Measurements from ENCODE around the gene ALDH18A1.

Gene ALDH18A1

GRCh38 chr10:95558593-95559320 is 97.8 kb downstream of the ALDH18A1 start:
- DNase-seq (ENCODE audit: low read depth, low spot score) = no peak

- no peak for DNase-seq (ENCODE audit: low read depth, low spot score)
Observed at GRCh38 chr10:95556994-95557767, 99.3 kb downstream of the ALDH18A1 start.
